GM18907 (cell line): ENCODE data around the gene OR51E1.

ENCODE experiments used
- ATAC-seq: cut with Tn5 transposase; IDR thresholded peaks from one replicate; pipeline ENCODE4 v1.9.1; 2021; ENCODE audit warnings: mild to moderate bottlenecking, moderate library complexity; ENCODE audit not compliant: unreplicated experiment

OR51E1 gene

GRCh38 chr11:4704790-4705334 is 61.1 kb downstream of the OR51E1 start:
- ATAC-seq, result no peak
